C4-2B (cell line): ENCODE data around the gene RPS6KA5.
"Not testable (repeated sequence)": the region's sequence is repeated elsewhere in the genome, so short reads cannot be mapped to it uniquely, and the experiment has no call there.

ENCODE experiments used
- H3K27ac ChIP-seq: fragments of 450-650 bp; 2 replicates; pipeline ENCODE4 v1.5.1; 2017
- ZFX ChIP-seq: fragments of 450-650 bp; IDR thresholded peaks from 2 replicates; pipeline ENCODE4 v1.6.1; 2017
- TF ChIP-seq, protein P1 (sequence below): fragments of 450-650 bp; conservative IDR thresholded peaks from 2 replicates; pipeline ENCODE4 v1.5.1; 2017; ENCODE audit warnings: mild to moderate bottlenecking

RPS6KA5 gene

DNA sequence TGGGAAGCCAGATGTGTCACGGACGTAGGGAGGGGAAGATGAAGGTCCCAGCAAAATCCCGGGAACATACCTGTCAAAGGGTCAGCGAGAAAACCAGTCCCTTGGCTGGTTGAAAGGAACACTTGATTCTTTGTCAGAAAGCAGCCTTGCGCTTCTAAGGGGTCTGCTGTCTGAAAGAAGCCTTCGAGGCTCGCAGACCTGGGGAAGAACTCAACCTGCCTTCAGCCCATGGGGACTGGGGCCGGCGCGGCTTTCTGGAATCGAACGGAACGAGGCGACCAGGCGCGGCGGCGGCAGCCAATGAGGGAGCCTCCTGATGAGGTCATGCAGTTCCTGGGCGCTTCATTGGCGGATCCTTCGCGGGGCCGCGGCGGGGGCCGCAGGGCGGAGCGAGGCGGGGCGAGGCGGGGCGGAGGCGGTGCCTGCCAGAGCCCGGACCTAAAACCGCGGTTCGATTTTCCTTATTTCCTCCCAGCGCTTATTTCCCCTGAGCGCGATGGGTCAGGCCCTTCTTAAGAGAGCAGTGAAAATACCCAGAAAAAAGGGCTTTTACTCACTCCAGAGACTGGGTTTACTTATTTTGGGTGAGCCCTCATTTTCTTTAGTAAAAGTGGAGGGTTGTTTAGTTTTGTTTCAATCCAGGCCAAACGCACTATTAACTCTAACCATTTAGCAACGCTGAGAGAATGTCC is 232.4 kb downstream of the RPS6KA5 start:
- TF ChIP-seq, protein P1, sequence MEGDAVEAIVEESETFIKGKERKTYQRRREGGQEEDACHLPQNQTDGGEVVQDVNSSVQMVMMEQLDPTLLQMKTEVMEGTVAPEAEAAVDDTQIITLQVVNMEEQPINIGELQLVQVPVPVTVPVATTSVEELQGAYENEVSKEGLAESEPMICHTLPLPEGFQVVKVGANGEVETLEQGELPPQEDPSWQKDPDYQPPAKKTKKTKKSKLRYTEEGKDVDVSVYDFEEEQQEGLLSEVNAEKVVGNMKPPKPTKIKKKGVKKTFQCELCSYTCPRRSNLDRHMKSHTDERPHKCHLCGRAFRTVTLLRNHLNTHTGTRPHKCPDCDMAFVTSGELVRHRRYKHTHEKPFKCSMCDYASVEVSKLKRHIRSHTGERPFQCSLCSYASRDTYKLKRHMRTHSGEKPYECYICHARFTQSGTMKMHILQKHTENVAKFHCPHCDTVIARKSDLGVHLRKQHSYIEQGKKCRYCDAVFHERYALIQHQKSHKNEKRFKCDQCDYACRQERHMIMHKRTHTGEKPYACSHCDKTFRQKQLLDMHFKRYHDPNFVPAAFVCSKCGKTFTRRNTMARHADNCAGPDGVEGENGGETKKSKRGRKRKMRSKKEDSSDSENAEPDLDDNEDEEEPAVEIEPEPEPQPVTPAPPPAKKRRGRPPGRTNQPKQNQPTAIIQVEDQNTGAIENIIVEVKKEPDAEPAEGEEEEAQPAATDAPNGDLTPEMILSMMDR, result no peak
- TF ChIP-seq ZFX, result no peak
- peak overlapping the region; percentile 54 for H3K27ac ChIP-seq

DNA sequence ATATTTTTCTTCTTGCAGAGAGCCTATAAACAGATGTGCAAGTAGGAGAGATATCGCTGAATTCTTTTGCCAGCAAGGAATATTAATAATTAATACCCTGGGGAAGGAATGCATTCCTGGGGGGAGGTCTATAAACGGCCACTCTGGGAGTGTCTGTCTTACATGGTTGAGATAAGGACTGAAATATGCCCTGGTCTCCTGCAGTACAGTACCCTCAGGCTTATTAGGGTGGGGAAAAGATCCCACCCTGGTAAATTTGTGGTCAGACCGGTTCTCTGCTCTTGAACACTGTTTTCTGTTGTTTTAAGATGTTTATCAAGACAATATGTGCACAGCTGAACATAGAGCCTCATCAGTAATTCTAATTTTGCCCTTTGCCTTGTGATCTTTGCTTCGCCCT is 236.9 kb downstream of the RPS6KA5 start:
- H3K27ac ChIP-seq, result not testable (repeated sequence)

DNA sequence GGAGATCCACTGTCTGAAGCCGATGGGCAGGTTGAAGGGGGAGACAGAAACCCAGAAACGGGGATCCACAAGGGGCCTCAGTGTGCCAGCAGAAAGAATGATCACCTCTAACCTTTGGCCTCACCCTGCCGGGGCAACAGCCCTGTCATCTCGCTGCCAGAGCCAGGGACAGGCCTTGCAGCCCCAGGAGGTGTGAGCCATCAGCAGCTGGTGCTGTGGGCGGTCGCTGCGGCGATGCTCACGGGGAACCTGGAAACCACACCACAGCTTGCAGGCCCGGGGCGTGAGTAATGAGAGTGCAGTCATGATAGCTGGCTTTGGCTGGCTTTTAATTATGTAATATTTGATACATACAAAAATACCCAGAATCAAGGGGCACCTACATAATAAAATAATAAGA is 239.5 kb downstream of the RPS6KA5 start:
- no peak overlapping the region for H3K27ac ChIP-seq
- TF ChIP-seq, protein P1, result no peak
- no peak for TF ChIP-seq ZFX

DNA sequence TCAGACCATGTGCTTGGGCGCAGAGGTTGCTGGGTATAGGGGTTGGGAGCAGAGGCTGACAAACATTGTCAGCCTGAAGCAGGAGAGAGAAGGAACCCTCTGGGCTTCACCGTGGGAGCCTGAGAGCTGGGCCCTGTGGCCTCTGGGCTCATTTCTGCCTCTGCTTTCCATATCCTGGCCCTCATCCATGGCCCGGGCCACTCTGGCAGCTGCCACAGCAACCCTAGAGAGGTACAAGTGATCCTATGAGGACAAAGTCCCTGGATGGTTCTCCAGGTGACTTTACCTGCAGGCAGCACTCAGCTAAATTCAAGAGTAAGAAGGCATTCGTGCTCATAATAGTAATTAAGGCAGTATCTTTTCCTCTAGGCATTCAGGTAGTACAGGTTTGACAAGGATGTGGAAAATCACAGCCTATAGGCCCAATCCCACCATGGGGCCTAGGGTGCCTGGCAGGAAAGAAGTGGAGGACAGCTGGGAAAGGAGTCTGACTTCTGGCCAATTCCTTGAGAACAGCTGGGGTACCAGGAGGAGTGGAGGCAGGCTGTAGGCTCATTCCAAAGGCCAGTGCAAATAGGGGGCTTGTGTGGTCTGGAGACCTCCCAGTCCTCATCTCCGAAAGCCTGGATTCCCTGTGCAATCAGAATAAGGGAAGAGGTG is 240.6 kb downstream of the RPS6KA5 start:
- H3K27ac ChIP-seq, result peak overlapping the region; percentile 62
- peak; percentile 41; the same call in 1 of the 2 replicates for TF ChIP-seq ZFX
- TF ChIP-seq, protein P1, result no peak

DNA sequence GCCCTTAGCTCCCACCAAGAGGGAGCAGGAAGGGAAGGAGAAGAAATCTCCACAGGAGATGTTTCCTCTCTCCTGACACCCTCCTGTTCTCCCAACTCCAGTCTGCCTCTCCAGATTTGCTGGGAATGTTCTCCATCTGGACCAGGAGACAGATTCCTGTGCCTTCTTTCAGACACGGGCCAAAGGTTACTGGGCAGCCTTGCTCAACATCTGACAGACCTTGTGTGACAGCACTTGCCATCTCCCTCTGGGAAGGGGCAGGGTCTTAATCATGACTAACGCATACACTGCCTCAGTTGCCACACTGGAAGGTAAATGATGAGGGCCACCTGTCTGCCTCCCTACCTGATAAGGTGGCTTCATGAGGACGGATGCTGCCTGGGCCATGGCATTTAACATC is 241.7 kb downstream of the RPS6KA5 start:
- peak overlapping the region; percentile 62; the same call in 1 of the 2 replicates for H3K27ac ChIP-seq
- TF ChIP-seq ZFX, result no peak
- TF ChIP-seq, protein P1, result no peak

DNA sequence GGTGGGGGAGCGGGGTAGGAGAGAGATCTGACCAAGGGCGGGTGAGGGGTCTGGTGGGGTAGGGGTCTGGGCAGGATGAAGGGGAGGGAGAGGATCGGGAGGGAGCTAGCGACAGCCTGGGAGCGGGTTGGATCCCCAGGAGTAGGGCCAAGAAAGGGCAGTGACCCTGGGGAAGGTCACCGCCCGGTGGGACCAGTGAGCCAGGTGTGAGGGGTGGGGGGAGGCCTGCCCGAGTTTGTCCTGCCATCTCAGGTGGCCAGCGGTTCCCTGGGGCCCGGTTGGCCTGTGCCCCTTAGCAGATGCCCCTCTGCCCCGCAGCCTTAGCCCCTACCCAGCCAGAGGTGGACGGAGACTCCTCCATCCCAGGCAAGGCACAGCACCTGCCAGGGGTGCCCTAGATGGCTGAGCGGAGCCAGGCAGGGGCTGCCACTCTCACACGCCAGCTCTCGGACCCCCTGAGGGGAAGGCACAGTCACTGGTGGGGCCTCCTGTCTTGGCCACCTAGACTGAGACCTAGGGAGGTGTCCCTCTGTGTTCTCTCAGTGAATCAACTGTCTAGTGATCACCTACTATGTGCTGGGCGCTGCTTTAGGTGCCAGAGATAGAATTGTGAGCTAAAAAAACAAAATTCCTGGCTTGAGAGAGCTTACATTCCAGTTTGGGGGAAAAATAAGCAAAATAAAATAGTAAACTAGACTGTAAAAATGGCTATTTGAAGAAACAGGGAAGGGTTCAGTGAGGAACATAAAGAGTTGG is 243.6 kb downstream of the RPS6KA5 start:
- TF ChIP-seq ZFX, result no peak
- TF ChIP-seq, protein P1, result no peak
- H3K27ac ChIP-seq, result peak overlapping the region; percentile 9; the same call in 1 of the 2 replicates

DNA sequence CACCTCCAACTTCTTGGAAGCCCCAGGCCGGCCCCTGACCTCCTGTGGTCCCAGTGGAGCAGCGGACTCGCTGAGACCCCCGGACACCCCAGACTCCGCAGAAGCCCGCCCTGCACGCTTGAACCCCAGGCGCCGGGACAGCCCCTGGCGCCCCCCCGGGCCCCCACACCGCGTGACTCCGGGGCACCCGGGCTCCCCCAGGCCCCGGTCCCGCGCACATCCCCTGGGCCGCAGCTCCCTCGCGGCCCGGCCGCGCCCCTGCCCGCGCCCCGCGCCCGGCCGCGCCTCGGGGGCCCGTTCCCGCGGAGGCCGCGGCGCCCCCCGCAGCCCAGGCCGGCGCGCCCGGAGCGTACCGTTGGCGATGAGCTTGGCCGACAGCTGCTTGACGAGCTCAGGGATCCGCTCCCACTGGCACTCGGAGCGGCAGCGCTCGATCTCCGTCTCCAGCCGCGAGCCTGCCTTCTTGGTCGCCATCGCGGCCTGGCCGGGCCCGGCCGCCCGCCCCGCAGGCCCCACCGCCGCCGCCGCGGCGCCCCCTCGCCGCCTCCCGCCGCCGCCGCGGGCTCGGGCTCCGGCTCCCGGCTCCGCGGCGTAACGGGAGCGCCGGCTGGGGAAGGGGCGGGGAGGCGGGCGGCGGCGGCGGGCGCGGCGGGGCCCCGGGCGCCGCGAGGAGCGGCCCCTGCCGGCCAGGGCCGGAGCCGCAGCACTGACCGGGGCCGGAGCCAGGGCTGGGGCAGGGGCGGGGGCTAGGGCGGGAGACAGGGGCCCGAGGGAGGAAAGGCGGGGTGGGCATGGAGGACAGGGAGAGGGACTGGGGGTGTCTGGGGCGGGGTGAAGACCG is 244.4 kb downstream of the RPS6KA5 start, which contains the start of gene TTC7B:
Gene TTC7B, minus strand, starts transcription at position 609 of the 841 bp plus-strand sequence. Its CDS starts 135 bp downstream, at position 474.
- TF ChIP-seq, protein P1, result peak; percentile 68
- TF ChIP-seq ZFX, result peak; percentile 67; the same call in 1 of the 2 replicates
- peak within 1 kb of the TSS; percentile 78 for H3K27ac ChIP-seq
